Ramos (cell line): ENCODE results near the gene STXBP2.

Experiments
- in situ Hi-C: fragments of 300-500 bp; cut with MboI; formaldehyde crosslinking; loops from one replicate; pipeline ENCODE4 v1.14.3; 2022; ENCODE audit warnings: low sequenced_read_pairs; ENCODE audit not compliant: unreplicated experiment

The STXBP2 gene

GRCh38 chr19:7647156-7647555 is 10.2 kb downstream of the STXBP2 start:
- in situ Hi-C loops, result no loop called here

GRCh38 chr19:7648265-7649014 is 11.5 kb downstream of the STXBP2 start:
- in situ Hi-C loops, result no loop called here

DNA sequence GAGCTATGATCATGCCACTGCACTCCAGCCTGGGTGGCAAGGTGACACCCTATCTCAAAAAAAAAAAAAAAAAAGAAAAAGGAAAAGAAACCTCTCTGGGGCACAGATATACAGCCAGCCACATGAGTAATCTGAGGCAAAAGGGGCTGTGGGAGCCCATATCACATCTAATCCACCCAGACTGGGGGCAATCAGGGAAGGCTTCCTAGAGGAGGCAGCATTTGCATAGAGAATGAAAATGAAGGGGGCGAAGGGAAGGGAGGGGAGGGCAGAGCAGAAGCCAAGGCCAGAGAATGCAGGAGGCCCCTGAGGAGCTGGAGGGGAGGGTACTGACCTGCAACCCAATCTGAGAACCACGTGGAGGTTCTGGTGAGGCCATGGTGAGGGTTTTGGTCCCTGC is 13.2 kb downstream of the STXBP2 start:
- in situ Hi-C loops, result no loop called here

GRCh38 chr19:7652061-7652641 is 15.2 kb downstream of the STXBP2 start:
- in situ Hi-C loops, result no loop called here

DNA sequence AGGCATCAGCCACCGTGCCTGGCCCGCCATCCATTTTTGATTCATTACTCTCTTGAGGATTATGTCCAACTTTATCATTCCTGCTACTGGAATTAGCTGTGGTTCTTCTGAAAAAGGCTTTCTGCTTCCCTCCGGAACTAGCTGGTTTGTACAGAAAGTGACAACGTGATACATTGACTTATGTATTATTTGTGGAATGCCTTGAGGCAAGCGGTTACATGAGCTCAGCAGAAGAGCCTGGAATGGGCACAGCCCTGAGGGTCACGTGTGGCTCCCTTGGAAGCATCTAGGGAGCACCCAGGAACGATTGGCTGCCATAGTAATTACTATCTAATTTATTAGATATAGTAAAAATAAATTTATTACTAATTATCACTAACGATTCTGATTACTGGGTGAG is 17.5 kb downstream of the STXBP2 start:
- in situ Hi-C loops, result no loop called here

GRCh38 chr19:7655581-7655980 is 18.7 kb downstream of the STXBP2 start:
- in situ Hi-C loops, result no loop called here

DNA sequence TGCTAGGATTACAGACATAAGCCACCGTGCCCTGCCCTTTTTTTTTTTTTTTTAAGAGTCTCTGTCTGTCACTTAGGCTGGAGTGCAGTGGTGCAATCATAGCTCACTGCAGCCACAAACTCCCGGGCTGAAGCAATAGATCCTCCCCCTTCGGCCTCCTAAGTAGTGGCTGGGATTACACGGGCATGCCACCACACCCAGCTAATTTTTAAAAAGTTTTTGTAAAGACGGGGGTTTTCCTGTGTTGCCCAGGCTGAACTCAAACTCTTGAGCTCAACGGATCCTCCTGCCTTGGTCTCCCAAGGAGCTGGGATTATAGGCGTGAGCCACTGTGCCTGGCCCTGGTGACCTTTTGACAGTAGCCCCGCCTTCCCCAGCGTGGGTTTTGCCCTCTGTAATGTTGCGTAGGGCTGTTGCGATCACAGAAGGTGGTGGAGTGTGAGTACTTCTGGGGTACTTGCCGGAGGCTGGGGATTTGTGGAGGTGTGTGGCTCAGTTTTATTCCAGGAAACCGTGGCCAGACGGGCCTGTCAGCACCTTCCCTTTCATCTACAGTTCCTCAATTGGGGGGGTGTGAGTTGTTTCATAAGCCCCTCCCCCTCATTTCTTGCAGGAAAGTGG is 20.3 kb downstream of the STXBP2 start:
- in situ Hi-C loops, result no loop called here

DNA sequence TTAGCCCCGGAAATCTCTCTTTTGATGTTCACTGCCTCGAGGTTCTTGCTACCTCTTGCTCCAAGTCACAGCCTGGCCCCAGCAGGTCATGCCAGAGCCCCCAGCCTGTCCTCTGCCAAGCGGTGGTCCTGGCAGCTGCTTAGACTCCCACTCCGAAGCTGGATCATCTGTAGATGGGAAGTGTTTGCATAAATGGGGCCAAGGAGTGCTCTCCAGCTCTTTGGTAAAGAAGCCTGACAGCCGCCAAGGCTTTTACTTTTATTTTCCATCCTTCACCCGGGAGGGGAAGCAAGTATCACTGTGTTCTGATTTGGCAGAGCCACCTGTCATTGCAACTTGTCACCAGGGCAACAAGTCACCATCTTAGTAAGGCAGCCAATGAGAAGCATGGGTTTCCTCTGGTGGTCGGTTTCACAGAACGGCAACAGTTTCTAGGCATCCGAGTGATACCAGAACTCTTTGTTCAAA is 21.3 kb downstream of the STXBP2 start:
- in situ Hi-C loops, result no loop called here

DNA sequence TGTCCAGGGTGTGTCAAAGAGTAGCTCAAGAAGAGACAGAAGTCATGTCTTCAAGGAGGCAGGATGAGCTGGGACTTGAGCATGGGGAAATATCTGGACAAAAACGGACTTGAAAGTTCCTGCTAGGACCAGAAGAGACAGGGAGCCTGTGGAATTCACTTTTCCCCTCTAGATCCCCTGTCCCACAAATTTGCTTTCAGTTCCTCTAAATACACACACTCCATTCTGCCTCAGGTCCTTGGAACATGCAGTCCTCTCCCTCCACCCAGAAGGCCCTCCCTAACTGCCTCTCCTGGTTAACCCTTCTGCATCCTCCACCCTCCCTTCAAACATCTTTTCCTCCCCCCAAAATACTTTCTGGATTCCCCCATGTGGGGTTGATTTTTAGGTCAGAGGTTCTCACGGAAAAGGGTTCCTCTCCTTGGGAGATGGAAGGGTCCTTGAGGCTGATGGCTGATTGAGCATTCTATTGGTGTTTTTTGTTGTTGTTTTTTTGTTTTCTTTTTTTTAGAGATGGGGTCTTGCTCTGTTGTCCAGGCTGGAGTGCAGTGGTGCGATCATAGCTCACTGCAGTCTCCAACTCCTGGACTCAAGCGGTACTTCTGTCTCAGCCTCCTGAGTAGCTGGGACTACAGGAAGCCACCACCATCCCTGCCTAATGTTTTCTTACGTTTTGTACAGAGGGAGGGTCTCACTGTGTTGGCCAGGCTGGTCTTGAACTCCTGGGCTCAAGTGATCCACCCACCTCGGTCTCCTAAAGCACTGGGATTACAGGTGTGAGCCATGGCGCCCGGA is 25.0 kb downstream of the STXBP2 start:
- in situ Hi-C loops, result no loop called here

- in situ Hi-C loops, result no loop called here
Observed at GRCh38 chr19:7662657-7663056, 25.7 kb downstream of the STXBP2 start.

- in situ Hi-C loops, result no loop called here
Observed at GRCh38 chr19:7663706-7664105, 26.8 kb downstream of the STXBP2 start.

DNA sequence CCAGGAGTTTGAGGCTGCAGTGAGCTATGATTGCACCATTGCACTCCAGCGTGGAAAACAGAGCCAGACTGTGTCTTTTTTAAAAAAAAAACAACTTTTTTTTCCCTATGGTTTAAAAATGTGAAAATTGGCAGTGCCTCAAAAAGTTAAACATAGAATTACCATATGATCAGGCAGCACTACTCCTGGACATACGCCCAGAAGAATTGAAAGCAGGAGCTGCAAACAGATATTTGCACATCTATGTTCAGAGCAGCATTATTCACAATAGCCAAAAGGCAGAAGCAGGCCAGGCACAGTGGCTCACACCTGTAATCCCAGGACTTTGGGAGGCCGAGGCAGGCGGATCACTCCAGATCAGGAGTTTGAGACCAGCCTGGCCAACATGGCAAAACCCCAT is 28.2 kb downstream of the STXBP2 start:
- in situ Hi-C loops, result no loop called here

DNA sequence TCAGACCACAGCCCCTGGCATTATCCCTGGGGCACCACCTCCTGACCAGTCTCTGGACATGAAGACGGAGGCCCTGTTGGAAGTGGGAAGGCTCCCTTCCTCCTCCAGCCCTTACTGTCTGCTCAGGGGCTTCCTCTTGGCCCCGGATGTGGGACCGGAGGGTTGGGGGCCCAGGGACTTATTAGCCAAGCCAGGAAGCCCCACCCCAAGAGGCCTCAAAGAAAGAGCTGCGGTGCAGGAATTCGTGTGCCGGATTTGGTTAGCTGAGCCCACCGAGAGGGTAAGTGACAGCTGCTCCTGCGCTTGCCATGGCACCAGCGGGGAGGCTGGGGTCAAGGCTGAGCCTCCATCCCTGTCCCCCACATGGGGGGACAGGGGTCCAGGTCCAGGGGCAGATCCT is 31.9 kb downstream of the STXBP2 start, which contains the start of gene RETN:
RETN (plus strand) TSS at position 208 of the 400 bp plus-strand sequence. CDS start 278 bp downstream, outside the sequence.
- in situ Hi-C loops, result no loop called here

DNA sequence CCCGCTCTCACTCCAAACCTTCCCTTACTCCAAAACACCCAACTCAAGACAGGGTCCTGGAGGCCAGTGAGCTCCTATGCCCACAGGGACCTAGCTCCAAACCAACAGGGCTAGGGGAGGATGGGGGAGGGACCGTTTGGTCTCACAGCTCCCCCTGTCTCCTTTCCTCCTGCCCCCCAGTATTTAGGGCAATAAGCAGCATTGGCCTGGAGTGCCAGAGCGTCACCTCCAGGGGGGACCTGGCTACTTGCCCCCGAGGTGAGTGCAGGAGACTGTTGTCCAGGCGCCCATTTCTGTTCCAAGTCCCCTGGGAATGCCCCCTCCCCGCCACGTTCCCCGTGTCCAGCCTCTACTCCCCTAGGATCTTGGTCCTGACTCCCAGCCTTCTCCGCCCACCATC is 32.7 kb downstream of the STXBP2 start:
- in situ Hi-C loops, result no loop called here

DNA sequence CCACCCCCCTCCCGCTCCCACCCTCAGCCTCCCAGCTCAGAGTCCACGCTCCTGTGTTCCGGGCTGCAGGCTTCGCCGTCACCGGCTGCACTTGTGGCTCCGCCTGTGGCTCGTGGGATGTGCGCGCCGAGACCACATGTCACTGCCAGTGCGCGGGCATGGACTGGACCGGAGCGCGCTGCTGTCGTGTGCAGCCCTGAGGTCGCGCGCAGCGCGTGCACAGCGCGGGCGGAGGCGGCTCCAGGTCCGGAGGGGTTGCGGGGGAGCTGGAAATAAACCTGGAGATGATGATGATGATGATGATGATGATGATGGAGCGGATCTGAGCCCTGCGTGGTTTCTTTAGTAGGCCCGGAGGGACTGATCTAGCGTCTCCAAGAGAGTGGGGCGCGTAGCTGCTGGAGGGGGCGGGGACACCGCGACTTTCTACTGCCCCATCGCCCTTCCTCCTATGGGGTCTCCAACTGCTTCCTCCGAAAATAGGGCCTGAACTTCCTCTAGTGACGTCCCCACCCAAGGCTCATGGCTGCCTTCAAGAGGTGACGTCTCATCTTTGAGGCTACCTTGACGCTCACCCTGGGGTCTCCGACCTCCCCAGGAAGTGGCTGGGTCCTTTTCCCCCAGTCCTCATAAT is 33.4 kb downstream of the STXBP2 start:
- in situ Hi-C loops, result no loop called here

- in situ Hi-C loops, result no loop called here
Observed at GRCh38 chr19:7670790-7671189, 33.9 kb downstream of the STXBP2 start.

DNA sequence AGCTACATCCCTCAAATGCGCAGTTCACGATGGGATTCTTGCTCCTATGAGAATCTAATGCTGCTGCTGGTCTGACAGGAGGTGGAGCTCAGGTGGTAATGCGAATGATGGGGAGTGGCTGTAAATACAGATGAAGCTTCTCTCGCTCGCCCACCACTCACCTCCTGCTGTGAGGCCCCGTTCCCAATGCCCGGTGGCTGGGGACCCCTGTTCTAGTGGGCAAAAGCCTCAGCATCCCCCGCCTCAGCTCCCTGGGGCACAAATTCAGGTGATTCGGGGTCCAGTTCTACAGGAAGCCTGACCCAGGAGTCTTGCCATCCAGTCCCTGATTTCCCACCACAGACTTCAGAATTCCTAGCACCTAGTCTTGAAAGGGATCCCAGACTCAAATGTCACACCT is 35.6 kb downstream of the STXBP2 start:
- in situ Hi-C loops, result no loop called here

GRCh38 chr19:7674010-7675005 is 37.4 kb downstream of the STXBP2 start:
- in situ Hi-C loops, result no loop called here

DNA sequence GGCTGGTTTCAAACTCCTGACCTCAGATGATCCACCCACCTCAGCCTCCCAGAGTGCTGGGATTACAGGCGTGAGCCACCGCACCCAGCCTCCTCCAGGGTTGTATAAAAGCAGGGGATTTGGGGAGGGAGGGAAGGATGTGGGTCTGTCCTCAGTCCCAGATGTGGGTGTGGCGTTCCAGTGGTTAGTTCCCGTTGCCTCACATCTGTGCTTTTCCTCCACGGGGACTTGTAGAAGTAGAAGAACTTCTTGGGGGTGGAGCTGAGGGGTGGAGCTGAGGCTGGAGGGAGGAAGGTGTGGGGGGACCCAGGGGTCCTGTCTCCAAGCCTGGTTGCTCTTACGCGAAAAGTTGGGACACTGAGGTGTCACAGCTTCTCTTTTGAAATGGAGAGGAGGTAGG is 39.5 kb downstream of the STXBP2 start:
- in situ Hi-C loops, result no loop called here
